GM19438 (cell line): ENCODE results near the gene NUDT4.

Experiments used
- ATAC-seq: cut with Tn5 transposase; IDR thresholded peaks from one replicate; pipeline ENCODE4 v1.9.1; 2021; ENCODE audit warnings: low read depth; ENCODE audit not compliant: unreplicated experiment

NUDT4 gene

DNA sequence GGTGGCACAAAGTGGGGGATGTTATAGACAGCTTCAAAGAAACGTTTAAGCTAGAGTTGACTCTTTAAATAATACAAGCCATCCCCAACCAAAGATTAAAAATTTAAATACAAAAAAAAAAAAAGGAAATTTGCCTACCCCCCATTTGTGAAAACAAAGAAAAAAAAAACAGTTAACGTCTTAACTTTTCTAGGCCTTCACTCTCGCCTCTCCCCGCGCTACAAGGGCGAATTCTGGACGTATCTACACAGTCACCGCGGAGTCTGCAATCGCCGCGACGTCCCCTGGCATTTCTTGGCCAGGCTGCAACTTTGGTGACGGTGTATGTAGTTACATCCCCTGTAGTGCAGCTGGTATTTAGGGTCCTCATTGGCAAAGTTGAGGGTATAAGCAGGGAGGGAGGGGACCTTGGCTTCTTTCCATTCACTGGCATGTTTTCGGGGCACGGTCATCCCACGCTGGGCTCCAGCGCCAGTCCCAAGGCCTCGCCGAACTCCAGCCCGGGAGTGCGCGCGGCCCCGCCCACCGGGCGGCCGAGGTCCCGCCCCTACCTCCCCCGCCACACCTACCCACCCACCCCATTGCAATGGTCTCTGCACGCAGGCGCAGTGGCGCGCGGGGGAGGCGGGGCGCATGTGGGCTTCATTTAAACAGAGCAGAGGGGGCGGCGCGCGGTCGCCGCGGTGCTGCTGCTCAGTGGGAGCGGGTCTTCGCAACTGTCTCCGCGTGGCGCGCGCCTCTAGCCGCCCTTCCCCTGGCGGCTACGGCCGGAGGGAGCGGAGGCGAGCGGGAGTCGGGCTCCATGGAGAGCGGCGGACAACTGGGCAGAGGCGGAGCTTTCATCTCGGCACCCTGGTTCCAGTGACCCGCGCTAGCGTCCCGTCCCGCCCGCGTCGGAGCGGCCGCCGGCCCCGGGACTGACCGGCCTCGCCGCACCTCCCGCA is at the start of gene NUDT4:
NUDT4 (plus strand) TSS at position 674 of the 944 bp plus-strand sequence. CDS start 398 bp downstream, outside the sequence.
- peak; percentile 51 for ATAC-seq

DNA sequence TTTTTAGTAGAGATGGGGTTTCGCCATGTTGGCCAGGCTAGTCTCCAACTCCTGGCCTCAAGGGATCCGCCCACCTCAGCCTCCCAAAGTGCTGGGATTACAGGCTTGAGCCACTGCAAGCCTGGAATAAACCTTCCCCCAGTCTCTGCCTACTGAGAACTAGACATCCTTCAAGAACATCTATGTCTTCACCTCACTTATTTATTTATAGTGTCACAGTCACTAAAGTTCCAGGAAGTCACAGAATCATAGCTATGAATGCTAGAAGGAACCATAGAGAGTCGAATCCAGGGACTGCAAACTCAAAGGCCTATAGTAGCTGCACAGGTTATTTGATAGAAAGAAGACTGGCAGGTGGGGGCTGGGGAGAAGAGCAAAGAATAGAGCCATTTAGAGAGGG is 44.7 kb upstream of the NUDT4 start:
- ATAC-seq, result no peak

- no peak for ATAC-seq
Measured at GRCh38 chr12:93333828-93334227, 43.9 kb upstream of the NUDT4 start.

DNA sequence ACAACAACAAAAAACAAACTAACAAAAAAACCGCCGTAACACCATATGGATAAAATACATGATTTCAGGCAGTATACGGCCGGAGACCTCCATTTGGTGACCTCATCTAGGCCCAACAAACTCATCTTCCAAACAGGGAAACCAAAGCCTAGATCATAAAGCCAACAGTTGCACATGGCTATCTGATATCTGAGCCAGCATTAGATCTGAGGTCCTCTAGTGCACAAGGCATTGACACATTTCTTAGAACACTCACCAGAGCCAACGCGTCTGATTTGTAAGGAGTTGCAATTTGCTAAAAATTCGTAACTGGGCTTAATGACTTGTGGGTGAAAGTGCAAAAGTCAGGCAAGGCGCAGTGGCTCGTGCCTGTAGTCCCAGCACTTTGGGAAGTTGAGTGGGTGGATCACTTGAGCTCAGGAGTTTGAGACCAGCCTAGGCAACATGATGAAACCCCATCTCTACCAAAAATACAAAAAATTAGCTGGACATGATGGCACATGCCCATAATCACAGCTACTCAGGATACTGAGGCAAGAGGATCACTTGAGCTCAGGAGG is 42.0 kb upstream of the NUDT4 start:
- no peak for ATAC-seq

GRCh38 chr12:93336291-93336741 is 41.4 kb upstream of the NUDT4 start:
- ATAC-seq, result no peak

DNA sequence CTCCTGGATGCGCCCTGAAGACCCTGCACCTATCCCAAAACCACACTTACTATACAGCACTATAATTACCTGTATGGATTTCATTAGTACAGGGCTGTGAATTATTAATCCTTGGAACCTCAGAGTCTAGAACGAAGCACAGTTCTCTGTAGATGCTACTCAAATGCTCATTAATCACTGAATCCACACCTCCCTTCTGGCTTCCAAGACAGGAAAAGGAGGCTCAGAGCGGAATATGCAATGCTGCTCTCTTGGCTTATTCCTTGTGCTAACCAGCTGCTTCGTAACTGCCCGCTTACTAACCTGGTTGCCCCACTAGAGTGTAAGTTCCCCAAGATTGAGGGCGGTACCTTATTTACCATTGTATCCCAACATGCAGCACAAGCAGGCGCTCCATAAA is 39.1 kb upstream of the NUDT4 start:
- ATAC-seq, result no peak

DNA sequence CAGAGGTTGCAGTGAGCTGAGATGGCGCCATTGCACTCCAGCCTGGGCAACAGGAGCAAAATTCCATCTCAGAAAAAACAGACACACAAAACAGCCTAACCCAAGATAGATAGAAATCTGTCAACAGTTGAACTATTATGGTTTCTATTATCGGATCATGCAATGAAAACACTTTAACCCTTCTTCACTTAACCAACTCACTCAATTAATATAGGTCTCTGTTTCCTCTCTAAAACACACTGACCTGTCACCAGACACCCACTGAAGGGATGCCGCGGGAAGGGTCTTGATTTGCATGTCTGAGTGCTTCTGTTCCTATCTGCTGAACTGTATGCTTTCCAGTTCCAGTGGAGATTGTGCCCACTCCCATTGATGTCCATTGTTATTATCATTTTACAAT is 38.0 kb upstream of the NUDT4 start:
- no peak for ATAC-seq

DNA sequence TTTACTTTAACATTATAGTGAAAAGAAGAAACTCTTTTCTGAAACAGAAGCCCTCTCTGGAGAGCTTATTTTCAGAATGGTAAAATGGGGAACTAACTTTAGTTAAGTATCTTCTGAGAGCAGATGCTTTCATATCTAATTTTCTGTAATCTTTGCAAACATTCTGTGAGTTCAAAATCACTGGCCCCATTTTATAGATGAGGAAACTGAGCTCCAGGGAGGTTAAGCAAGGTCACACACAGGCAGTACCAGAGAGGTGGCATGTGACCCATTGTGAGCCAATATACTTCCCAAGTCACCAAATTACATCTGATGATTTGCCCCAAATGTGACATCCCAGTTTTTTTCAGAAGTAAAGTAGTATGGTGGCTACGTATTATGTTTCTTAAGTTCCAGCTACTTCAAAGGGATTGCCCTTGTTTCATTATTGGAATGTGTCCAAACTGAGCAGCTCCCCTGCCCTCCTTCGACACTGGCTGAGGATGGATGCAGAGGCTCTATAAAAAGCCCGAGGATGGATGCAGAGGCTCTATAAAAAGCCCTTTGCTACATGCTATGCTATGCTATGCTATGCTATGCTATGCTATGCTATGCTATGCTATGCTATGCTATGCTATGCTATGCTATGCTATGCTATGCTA is 36.2 kb upstream of the NUDT4 start:
- ATAC-seq, result no peak

DNA sequence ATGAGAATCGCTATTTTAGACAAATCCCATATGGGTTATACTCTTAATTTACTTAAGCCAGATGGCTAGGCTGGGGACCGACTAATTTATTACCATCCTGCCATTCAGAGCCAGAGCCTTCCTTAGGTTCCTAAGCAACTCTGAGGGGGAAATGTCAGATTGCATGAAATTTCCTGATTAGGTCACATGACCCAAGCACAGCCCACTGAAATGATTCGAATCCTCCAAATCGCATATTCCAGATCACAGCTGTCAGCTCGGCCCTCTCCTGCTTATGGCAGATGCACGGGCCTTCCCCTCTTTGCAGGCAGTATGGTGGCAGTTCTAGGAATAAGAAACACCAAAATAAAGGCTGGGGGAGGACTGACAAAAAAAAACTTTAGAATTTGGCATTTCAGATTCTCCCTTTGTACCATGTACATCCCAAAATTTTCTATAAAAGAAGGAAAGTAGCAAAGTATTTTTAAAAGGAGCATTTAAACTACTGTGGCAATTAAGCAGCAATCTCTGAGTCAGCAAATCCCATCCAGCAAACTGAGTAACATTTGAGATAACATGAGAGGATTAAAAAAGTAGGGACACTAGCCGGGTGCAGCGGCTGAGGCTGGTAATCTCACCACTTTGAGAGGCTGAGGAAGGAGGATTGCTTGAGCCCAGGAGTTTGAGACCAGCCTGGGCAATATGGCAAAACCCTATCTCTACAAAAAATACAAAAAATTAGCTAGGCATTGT is 30.5 kb upstream of the NUDT4 start:
- ATAC-seq, result no peak

- ATAC-seq, result no peak
Measured at GRCh38 chr12:93348575-93349435, 28.9 kb upstream of the NUDT4 start.

- no peak for ATAC-seq
Measured at GRCh38 chr12:93351726-93352125, 26.0 kb upstream of the NUDT4 start.

GRCh38 chr12:93352321-93352720 is 25.4 kb upstream of the NUDT4 start:
- ATAC-seq, result no peak

GRCh38 chr12:93356214-93356613 is 21.5 kb upstream of the NUDT4 start:
- ATAC-seq, result no peak

DNA sequence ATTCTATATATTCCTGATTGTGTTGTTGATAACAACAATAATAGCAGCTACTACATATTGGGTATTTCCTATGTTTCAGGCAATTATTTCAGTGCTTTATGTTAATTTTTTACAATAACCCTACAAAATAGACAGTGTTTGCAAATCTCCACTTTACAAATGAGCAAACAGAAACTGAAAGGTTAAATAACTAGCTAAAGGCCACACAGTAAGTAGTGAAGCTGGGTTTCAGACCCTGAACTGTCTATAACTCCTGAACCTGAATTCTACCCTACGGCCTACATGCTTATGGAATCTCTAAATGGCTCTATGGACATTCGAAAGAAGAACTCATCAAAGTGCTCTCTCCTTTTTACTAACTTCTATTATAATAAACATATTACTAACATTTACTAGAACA is 19.7 kb upstream of the NUDT4 start:
- peak; percentile 92 for ATAC-seq

- ATAC-seq, result no peak
Measured at GRCh38 chr12:93358821-93359220, 18.9 kb upstream of the NUDT4 start.

- ATAC-seq, result no peak
Measured at GRCh38 chr12:93360688-93361087, 17.0 kb upstream of the NUDT4 start.

GRCh38 chr12:93361151-93361919 is 16.4 kb upstream of the NUDT4 start:
- ATAC-seq, result no peak

GRCh38 chr12:93363841-93364297 is 13.9 kb upstream of the NUDT4 start:
- peak; percentile 79 for ATAC-seq
